PC-3 (cell line): ENCODE results near the gene NPAS1. TPM values are rescaled to one million over a fixed set of nuclear protein-coding genes. Genes with fewer than 3 reads are reported as not detected.

Experiments
- ATAC-seq: fragments of 200-7000 bp; cut with Tn5 transposase; 2 replicates; pipeline ENCODE4 v1.9.1; 2020; ENCODE audit warnings: mild to moderate bottlenecking, moderate library complexity
- BruUV-seq: library from RNA; stranded (reverse); fragments of 400-500 nt; replicated peaks from 2 replicates; lab custom pipeline; 2021; lab: Mats Ljungman, UMichigan
- CTCF ChIA-PET: fragments of 300-600 bp; sonication (Branson Sonifier 250); formaldehyde crosslinking; loops from one replicate; lab custom pipeline; 2022; ENCODE audit warnings: antibody characterized with exemption; lab: Charles Lee
- POLR2A ChIA-PET: fragments of 300-600 bp; sonication (Branson Sonifier 250); formaldehyde crosslinking; loops from one replicate; lab custom pipeline; 2022; ENCODE audit warnings: antibody characterized with exemption; ENCODE audit not compliant: unreplicated experiment; lab: Charles Lee
- DNase-seq: peaks from one replicate; pipeline ENCODE4 v3.0.0-alpha.2; 2015
- H2AFZ ChIP-seq: fragments of 300-600 bp; sonication (generic); 2 replicates; pipeline ENCODE4 v1.6.0; 2016; ENCODE audit warnings: antibody characterized with exemption, low read length
- H3F3A ChIP-seq: fragments of 300-600 bp; sonication (generic); one replicate; pipeline ENCODE4 v1.6.0; 2017; ENCODE audit warnings: antibody characterized with exemption, low read length, control low read depth, mild to moderate bottlenecking; ENCODE audit not compliant: unreplicated experiment
- H3K27ac ChIP-seq: fragments of 300-600 bp; sonication (generic); 2 replicates; pipeline ENCODE4 v1.5.1; 2016; ENCODE audit warnings: mild to moderate bottlenecking, low read length
- H3K27me3 ChIP-seq: fragments of 300-600 bp; sonication (generic); 2 replicates; pipeline ENCODE4 v1.6.1; 2016; ENCODE audit warnings: low read length, mixed read lengths
- H3K36me3 ChIP-seq: fragments of 300-600 bp; sonication (generic); 2 replicates; pipeline ENCODE4 v1.6.1; 2016; ENCODE audit warnings: low read depth, mixed run types, low read length, mixed read lengths
- H3K4me1 ChIP-seq: fragments of 300-600 bp; sonication (generic); 2 replicates; pipeline ENCODE4 v1.5.1; 2016; ENCODE audit warnings: low read length; ENCODE audit not compliant: insufficient read depth
- H3K4me2 ChIP-seq: fragments of 300-600 bp; sonication (generic); 2 replicates; pipeline ENCODE4 v1.6.0; 2016; ENCODE audit warnings: low read length
- H3K4me3 ChIP-seq: fragments of 300-600 bp; sonication (generic); 2 replicates; pipeline ENCODE4 v1.5.1; 2016; ENCODE audit warnings: mild to moderate bottlenecking, low read length, mixed read lengths
- H3K79me2 ChIP-seq: fragments of 300-600 bp; sonication (generic); 2 replicates; pipeline ENCODE4 v1.6.1; 2017; ENCODE audit warnings: low read length, mixed read lengths
- H3K9ac ChIP-seq: fragments of 300-600 bp; sonication (generic); 2 replicates; pipeline ENCODE4 v1.6.0; 2016; ENCODE audit warnings: mild to moderate bottlenecking, low read length
- H3K9me2 ChIP-seq: fragments of 300-600 bp; sonication (generic); replicated peaks from 2 replicates; pipeline ENCODE4 v1.6.1; 2016; ENCODE audit warnings: mixed run types, low read length, mixed read lengths
- H3K9me3 ChIP-seq: fragments of 300-600 bp; sonication (generic); 2 replicates; pipeline ENCODE4 v1.6.1; 2016; ENCODE audit warnings: low read length, mixed read lengths
- H4K20me1 ChIP-seq: fragments of 300-600 bp; sonication (generic); 2 replicates; pipeline ENCODE4 v1.6.1; 2016; ENCODE audit warnings: low read length, mixed read lengths
- EZH2 ChIP-seq: fragments of 300-600 bp; sonication (generic); IDR thresholded peaks from one replicate; pipeline ENCODE4 v1.6.1; 2017; ENCODE audit warnings: antibody characterized with exemption, mild to moderate bottlenecking, low read length; ENCODE audit not compliant: unreplicated experiment
- EZH2phosphoT487 ChIP-seq: fragments of 300-600 bp; sonication (generic); IDR thresholded peaks from 2 replicates; pipeline ENCODE4 v1.6.1; 2018; ENCODE audit warnings: mild to moderate bottlenecking, antibody characterized with exemption, low read length, borderline replicate concordance
- intact Hi-C: fragments of 100-400 bp; cut with micrococcal nuclease; formaldehyde crosslinking; loops from 2 replicates; pipeline ENCODE4 v1.9.0; 2023
- total RNA-seq: library from RNA; depleted of rRNA; stranded (reverse); fragments of >200 nt; gene quantifications from 2 replicates; pipeline ENCODE4 v1.2.3, GENCODE V29; 2014
- TF ChIP-seq, protein P1 (sequence below): fragments of 300-600 bp; sonication (generic); conservative IDR thresholded peaks from 2 replicates; pipeline ENCODE4 v1.5.1; 2017; ENCODE audit warnings: antibody characterized with exemption, low read depth, mild to moderate bottlenecking, low read length

NPAS1 gene
- total RNA-seq, 1 experiment from 2014 or later, result 1.6 TPM

GRCh38 chr19:47037766-47038165, 18.1 kb downstream of the NPAS1 start:
- H3K4me3 ChIP-seq, result no peak overlapping the region
- no peaks in the 10 kb centered on the region for H3K9me2 ChIP-seq
- intact Hi-C loops, result loop anchor here (5.0 kb wide), 1 partner anchor 90 kb away; no protein-coding TSS in a partner anchor
- POLR2A ChIA-PET, result no interaction called here
- H3K4me2 ChIP-seq, result no peak overlapping the region
- H3F3A ChIP-seq, result no peaks in the 10 kb centered on the region
- H3K9ac ChIP-seq, result no peak overlapping the region
- no peaks in the 10 kb centered on the region for H3K79me2 ChIP-seq
- no peaks in the 10 kb centered on the region for H3K9me3 ChIP-seq
- peaks cover 7% of the 10 kb centered on the region; the same call in 1 of the 2 replicates for H3K4me1 ChIP-seq
- H2AFZ ChIP-seq, result no peak overlapping the region
- CTCF ChIA-PET, result no interaction called here
- TF ChIP-seq EZH2phosphoT487 (no peak), EZH2 (no peak)
- TF ChIP-seq, protein P1, sequence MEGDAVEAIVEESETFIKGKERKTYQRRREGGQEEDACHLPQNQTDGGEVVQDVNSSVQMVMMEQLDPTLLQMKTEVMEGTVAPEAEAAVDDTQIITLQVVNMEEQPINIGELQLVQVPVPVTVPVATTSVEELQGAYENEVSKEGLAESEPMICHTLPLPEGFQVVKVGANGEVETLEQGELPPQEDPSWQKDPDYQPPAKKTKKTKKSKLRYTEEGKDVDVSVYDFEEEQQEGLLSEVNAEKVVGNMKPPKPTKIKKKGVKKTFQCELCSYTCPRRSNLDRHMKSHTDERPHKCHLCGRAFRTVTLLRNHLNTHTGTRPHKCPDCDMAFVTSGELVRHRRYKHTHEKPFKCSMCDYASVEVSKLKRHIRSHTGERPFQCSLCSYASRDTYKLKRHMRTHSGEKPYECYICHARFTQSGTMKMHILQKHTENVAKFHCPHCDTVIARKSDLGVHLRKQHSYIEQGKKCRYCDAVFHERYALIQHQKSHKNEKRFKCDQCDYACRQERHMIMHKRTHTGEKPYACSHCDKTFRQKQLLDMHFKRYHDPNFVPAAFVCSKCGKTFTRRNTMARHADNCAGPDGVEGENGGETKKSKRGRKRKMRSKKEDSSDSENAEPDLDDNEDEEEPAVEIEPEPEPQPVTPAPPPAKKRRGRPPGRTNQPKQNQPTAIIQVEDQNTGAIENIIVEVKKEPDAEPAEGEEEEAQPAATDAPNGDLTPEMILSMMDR, result no peak
- H4K20me1 ChIP-seq, result no peaks in the 10 kb centered on the region
- H3K36me3 ChIP-seq, result no peaks in the 10 kb centered on the region
- no peak overlapping the region for H3K27ac ChIP-seq
- no peaks in the 10 kb centered on the region for H3K27me3 ChIP-seq
- ATAC-seq, result no peak
- DNase-seq, result no peak
- BruUV-seq, result no TSS peak

GRCh38 chr19:47039239-47039874, 19.7 kb downstream of the NPAS1 start:
- DNase-seq (no peak), ATAC-seq (no peak)
- H3K4me2 ChIP-seq, result no peak overlapping the region
- H3K9me2 ChIP-seq, result no peaks in the 10 kb centered on the region
- no peaks in the 10 kb centered on the region for H3K27me3 ChIP-seq
- H3F3A ChIP-seq, result no peaks in the 10 kb centered on the region
- H3K27ac ChIP-seq, result no peak overlapping the region
- no peak overlapping the region for H3K9ac ChIP-seq
- BruUV-seq, result no TSS peak
- H2AFZ ChIP-seq, result no peak overlapping the region
- no peaks in the 10 kb centered on the region for H3K36me3 ChIP-seq
- H4K20me1 ChIP-seq, result no peaks in the 10 kb centered on the region
- intact Hi-C loops, result loop anchor here (5.0 kb wide), 1 partner anchor 88 kb away; no protein-coding TSS in a partner anchor
- ChIA-PET POLR2A (no interaction called here), CTCF (no interaction called here)
- H3K4me1 ChIP-seq, result peaks cover 7% of the 10 kb centered on the region; the same call in 1 of the 2 replicates
- H3K4me3 ChIP-seq, result no peak overlapping the region
- no peaks in the 10 kb centered on the region for H3K79me2 ChIP-seq
- no peak for TF ChIP-seq EZH2
- TF ChIP-seq, protein P1, result no peak
- TF ChIP-seq EZH2phosphoT487, result no peak
- H3K9me3 ChIP-seq, result no peaks in the 10 kb centered on the region

- Histone ChIP-seq H3K9ac (no peak overlapping the region), H3F3A (no peaks in the 10 kb centered on the region), H3K4me2 (no peak overlapping the region), H2AFZ (no peak overlapping the region), H3K9me3 (no peaks in the 10 kb centered on the region), H4K20me1 (no peaks in the 10 kb centered on the region), H3K27me3 (no peaks in the 10 kb centered on the region), H3K27ac (no peak overlapping the region), H3K36me3 (no peaks in the 10 kb centered on the region), H3K79me2 (no peaks in the 10 kb centered on the region), H3K9me2 (no peaks in the 10 kb centered on the region), H3K4me3 (no peak overlapping the region), H3K4me1 (no peaks in the 10 kb centered on the region)
- no peak for TF ChIP-seq EZH2phosphoT487
- TF ChIP-seq, protein P1, result no peak
- TF ChIP-seq EZH2, result no peak
- ATAC-seq (no peak), DNase-seq (no peak)
- no TSS peak for BruUV-seq
- intact Hi-C loops, result no loop called here
- POLR2A ChIA-PET, result no interaction called here
- CTCF ChIA-PET, result no interaction called here
Observed at GRCh38 chr19:47040869-47041268, 21.2 kb downstream of the NPAS1 start.
